GM19455 (cell line): ENCODE results near the gene RGS5.

Experiments used
- ATAC-seq: cut with Tn5 transposase; IDR thresholded peaks from one replicate; pipeline ENCODE4 v1.9.1; 2021; ENCODE audit not compliant: unreplicated experiment

The RGS5 gene

DNA sequence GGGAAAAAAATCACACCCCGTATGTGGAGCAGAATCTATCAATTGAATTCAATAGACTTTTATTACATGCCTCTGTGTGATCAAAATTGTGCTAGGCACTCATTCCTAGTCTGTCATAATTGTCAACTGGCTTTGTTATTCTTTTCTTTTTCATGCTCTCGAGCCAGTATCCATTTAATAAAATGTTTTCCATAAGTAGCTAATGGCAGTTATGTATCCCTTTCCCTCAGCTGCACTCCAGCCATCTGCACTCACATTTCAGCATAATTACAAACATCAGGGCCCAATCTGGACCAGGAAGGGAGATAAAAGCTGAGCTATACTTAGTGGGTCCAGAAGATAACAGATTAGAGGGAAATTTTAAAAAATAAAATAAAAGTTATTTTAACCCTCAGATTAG is 15.9 kb downstream of the RGS5 start:
- ATAC-seq, result no peak

GRCh38 chr1:163182330-163182949 is 20.3 kb downstream of the RGS5 start:
- no peak for ATAC-seq

- ATAC-seq, result no peak
These were observed 24.1 kb downstream of the RGS5 start for GRCh38 chr1:163178628-163179027.

DNA sequence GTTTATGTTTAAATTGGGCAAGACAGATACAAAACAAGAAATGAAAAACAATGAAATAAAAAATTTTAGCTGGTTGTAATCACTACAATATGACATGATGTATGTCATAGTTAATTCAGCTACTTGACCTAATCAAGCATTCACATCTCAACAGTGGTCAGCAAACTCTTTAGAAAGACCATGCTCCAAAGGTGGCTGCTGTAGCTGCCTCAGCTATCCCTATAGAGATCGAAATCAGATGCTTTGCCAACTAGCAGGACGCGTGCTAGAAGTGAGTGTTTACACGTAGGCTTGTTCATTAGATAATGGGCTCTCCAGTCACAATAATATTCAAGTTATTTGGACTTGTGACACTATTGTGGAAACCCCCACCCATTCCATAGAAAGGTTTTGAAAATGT is 25.9 kb downstream of the RGS5 start:
- ATAC-seq, result no peak

DNA sequence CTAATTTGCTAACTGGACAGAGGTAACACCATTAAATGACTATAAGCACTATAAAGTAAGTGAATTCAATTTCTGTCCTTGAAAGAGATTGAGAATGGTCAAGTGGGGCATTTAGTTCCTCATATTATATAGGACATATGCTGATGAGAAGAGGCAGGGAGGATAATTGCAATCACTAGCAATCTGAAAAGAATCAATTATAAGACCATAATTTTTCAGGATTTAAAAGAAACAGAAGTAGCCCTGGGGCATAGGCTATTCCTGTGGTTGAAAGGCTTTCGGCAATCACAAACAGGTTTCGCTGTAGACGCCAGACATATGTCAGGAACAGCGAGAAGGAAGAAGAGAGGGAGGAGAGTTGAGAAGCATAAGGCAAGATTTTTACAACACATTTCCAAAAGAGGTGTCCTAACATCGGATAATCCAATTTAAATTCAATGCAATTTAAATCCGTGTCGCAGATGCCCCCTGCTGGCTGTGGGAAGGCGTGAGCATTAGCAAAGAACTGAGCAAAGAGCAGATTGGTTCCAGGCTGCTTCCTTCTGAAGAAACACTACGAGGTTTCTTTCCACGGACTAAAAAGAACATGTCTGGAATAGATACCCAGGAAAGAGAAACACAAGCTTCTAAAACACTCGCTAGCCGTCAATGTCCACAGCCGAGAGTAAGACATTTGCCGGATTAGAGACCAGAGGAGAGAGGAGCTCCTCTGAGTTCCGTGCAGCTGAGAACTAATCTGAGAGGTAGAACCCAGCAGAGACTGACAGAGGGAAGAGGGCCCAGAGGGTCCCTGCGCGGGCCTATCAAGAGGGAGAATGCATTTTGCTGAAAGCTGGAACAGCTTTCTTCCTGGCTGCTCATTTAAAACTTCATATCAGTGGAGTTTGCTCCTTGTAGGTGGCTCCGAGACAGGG is 27.9 kb downstream of the RGS5 start:
- ATAC-seq, result no peak

GRCh38 chr1:163173121-163173520 is 29.6 kb downstream of the RGS5 start:
- ATAC-seq, result no peak

DNA sequence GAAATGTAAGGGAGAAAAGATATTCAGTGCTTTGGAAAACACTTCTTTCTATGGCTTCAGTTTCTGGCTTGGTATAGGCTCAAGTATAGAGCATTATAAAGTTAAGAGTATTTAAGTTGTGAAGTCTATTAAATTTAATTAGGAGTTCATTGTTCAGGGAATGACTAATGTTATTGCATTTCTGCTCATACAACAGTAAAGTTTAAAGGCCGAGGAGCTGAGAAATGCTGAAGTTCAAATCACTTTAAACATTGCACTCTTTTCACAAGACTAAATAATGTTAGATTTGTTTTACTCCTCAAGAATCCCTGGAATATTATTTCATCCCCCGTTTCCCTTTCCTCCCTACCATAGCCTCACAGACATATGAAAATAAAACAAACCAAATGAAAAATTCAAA is 30.1 kb downstream of the RGS5 start:
- ATAC-seq, result no peak

- no peak for ATAC-seq
These were observed 30.9 kb downstream of the RGS5 start for GRCh38 chr1:163171826-163172225.

GRCh38 chr1:163170975-163171676 is 31.6 kb downstream of the RGS5 start:
- ATAC-seq, result no peak

- ATAC-seq, result no peak
These were observed 32.4 kb downstream of the RGS5 start for GRCh38 chr1:163170331-163170730.

DNA sequence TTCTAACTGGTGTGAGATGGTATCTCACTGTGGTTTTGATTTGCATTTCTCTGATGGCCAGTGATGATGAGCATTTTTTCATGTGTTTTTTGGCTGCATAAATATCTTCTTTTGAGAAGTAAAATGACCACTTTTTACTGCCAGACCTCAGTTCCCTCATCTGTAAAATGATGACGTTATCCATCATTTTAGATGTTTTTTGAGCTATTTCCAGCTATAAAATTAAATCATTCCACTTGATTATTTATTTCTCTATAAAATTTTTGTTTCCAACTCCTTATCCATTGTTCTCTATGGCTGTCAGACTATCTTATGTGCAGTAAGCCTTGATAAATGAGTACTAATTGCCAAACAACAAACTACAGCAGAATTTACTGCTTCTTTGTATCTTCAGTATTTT is 33.2 kb downstream of the RGS5 start:
- no peak for ATAC-seq

DNA sequence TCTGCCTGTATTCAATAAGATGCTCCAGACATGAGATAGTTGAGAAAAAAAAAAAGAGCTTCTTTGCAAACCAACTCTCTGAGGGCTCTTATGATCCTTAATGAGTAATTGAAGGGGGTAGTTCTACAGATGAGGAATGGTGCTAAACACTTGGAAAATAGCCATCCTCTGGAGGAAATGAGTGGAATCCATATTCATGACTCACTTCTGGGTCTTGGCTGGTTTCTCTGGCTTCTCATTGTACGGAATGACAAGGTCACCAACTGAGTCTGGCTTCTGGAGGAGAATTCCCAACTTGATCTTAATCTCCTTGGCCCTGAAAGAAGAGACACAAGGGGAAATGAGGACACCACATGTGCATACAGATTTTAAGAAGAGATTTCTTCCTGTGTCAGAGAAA is 34.7 kb downstream of the RGS5 start:
- no peak for ATAC-seq

DNA sequence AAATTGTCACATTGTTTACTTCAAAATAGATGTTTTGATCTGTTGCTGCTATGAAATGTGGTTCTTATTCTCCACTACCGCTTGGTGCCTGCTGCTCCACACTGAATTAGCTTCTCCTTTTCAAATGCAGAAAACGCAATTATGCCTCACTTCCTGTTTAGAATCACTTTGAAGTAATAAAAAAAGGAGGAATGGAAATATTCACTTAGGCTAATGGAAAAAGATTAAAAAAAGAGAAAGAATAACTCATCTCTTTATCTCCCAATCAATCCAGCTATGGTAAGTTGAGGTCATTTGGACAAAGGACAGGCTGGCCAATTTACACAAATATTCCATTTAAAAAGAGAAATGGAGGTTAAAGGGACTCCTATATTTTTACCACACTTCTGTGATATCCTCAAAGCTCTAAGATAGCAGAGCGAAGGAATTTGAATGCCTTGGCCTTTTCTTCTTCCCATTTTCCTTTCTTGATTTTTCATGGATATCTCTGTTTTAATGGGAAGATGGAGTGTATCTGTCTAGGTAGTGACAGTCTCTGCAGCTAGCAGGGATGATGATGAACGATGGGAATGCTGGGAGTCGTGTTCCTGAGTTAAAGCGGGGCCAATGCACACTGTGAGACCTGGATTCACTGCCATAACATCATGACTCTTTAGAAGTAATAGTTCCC is 35.7 kb downstream of the RGS5 start:
- no peak for ATAC-seq

DNA sequence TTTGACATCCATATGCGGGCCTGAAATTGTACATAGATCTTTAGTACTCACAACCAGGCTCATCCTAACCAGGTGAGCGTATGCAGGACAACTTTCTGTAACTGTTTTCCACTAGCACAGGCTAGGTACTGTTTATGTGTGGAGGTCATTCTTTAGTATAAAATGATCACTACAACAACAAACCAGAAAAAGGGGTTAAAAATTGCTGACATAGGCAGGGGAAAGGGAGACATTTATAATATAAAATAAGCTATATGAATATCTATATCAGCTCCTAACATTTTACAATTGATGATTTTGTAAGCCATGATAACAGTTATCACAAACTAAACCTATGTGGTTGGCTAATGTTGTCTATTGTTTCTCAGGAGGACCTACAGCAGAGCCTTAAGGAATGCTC is 37.6 kb downstream of the RGS5 start:
- no peak for ATAC-seq

- no peak for ATAC-seq
These were observed 38.7 kb downstream of the RGS5 start for GRCh38 chr1:163163881-163164582.

- ATAC-seq, result no peak
These were observed 39.6 kb downstream of the RGS5 start for GRCh38 chr1:163163163-163163562.

- ATAC-seq, result no peak
These were observed 40.3 kb downstream of the RGS5 start for GRCh38 chr1:163162381-163162914.

GRCh38 chr1:163161841-163162240 is 40.9 kb downstream of the RGS5 start:
- ATAC-seq, result no peak

DNA sequence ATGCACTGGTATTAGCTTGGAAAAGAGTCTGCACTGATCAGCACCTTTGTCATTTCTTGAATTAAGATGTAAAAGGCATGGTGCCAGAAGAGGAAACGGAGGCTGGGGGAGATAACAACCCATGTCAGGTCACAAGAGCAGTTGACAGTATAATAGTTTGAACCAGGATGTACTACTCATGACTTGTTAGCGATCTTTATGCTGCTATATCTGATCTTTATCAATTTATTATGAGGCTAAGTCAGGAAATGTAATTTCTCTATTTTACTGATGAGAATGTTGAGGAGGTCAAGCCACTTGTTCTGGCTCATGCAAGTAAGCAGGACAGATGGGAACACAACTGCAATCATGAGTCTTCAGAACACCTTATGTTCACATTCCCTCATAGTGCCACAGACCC is 41.4 kb downstream of the RGS5 start:
- no peak for ATAC-seq

DNA sequence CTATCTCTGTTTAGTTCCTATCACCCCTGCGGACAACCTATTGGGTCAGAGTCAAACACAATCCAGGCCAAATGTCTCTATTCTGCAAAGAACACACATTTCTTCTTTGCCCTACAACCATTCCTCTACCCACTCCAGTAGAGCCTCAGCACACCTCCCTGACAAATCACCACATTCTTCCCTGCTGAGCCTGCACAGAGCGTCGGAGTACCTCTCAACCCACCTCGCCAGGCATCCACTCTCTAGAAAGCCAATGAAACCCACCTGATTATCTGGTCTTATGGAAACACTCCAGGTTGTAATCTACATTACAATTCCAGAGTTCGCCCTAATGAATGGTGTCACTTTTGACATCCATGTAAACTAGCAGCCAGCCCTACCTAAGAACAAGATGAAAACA is 47.1 kb downstream of the RGS5 start:
- no peak for ATAC-seq

GRCh38 chr1:163148911-163149310 is 53.8 kb downstream of the RGS5 start:
- ATAC-seq, result no peak
